Measurements from ENCODE around the gene ADSS2. TPM values are rescaled to one million over a fixed set of nuclear protein-coding genes. Genes with fewer than 3 reads are reported as not detected.
A peak's percentile ranks its signal among the peaks of the same experiment; 100 is the strongest.
"Not testable (repeated sequence)": the region's sequence is repeated elsewhere in the genome, so short reads cannot be mapped to it uniquely, and the experiment has no call there.

ADSS2 gene
- total RNA-seq, 1 donor from 2014 or later, result 27.2 TPM

DNA sequence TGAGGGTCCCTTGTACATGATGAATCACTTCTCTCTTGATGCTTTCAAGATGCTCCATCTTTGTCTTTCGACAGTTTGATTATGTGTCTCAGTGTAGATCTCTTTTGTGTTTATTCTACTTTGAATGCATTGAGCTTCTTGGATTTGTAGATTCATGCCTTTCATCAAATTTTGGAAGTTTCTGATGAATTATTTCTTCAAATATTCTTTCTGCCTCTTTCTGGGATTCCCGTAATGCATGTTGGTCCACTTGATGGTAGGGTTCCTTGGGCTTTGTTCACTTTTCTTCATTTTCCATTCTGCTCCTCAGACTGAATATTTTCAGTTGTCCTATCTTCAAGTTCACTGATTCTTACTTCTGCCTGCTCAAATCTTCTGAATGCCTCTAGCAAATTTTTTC is 50.7 kb downstream of the ADSS2 start:
- DNase-seq (ENCODE audit: low spot score), result no peak

- DNase-seq (ENCODE audit: low spot score), result no peak
These were observed 54.6 kb downstream of the ADSS2 start for GRCh38 chr1:244397131-244397530.

- DNase-seq (ENCODE audit: low spot score), result no peak
These were observed 55.7 kb downstream of the ADSS2 start for GRCh38 chr1:244395965-244396364.

- DNase-seq (ENCODE audit: low spot score), result no peak
These were observed 56.6 kb downstream of the ADSS2 start for GRCh38 chr1:244394826-244395765.

DNA sequence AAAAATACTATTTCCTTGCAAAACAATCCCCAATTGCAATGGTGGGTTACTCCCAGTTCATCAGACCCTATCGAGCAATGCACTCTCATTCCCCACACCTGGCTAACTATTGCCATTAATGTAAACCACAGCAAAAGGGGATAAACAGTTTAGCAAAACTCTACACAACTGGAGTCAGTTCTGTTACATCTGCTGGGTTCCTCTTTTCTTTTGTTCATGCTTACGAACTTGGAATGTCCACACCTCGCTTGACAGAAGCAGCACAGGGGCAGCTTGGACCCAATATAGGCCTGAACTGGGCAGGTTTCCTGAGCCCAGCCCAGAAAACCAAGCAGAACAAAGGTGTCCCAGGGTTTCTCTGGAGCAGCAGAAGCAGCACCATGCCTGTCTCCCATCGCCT is 57.4 kb downstream of the ADSS2 start:
- no peak for DNase-seq (ENCODE audit: low spot score)

- DNase-seq (ENCODE audit: low spot score), result no peak
These were observed 58.0 kb downstream of the ADSS2 start for GRCh38 chr1:244393604-244394176.

DNA sequence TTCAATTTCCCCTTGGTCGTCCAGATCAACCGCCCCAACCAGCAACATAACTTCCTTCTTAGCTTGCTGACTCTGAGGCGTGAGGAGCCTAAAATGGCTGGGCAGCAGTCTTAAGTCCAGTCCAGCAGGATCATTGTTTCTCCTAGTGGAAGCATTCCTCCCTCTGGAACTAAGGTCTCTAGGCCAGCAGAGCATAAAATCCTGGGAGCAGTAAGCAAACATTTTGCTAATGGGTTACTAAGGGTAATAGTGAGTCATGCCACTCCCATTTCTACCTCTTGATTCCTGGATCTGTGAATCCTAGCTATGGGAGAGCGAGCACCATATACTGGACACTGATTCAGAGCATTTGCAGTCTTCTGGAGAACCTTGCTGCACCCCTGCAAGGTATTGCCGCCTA is 59.9 kb downstream of the ADSS2 start:
- no peak for DNase-seq (ENCODE audit: low spot score)

- DNase-seq (ENCODE audit: low spot score), result no peak
These were observed 62.7 kb downstream of the ADSS2 start for GRCh38 chr1:244388961-244389360.

- no peak for DNase-seq (ENCODE audit: low spot score)
These were observed 64.3 kb downstream of the ADSS2 start for GRCh38 chr1:244387415-244387814.

GRCh38 chr1:244386595-244386994 is 65.1 kb downstream of the ADSS2 start:
- DNase-seq (ENCODE audit: low spot score), result no peak

DNA sequence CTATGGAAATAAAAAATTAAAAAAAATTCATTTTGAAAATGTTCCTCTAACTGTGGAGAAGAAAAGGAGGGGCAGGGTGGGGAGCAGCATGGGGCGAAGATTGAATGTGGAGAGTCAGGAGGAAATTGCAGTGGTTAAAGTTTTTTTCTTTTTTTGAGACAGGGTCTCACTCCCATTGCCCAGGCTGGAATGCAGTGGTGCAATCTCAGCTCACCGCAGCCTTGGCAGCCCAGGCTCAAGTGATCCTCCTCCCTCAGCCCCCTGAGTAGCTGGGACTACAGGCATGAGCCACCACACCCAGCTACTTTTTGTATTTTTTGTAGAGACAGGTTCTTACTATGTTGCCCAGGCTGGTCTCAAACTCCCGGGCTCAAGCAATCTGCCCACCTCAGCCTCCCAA is 67.6 kb downstream of the ADSS2 start:
- no peak for DNase-seq (ENCODE audit: low spot score)

DNA sequence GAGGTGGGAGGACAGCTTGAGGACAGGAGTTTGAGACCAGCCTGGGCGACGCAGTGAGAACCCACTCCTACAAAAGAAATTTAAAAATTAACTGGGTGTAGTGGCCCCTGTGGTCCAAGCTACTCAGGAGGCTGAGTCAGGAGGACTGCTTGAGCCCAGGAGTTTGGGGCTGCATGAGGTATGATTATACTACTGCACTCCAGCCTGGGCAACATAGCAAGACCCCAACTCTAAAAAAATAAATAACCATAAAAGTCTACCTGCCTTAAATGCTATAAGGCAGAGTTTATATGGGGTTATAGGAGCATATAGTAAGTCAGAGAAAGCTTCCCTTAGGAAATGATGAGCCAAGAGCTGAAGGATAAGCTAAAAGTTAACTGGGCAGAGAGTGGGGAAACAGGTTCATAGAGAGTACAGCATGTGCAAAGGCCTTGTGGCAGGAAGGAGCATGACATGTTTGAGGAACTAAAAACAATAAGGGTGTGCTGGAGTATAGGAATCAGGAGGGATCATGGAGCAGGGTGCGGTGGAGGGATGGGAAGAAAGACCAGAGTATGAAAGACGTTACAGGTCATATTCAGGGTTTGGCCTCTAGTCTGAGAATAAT is 68.3 kb downstream of the ADSS2 start:
- no peak for DNase-seq (ENCODE audit: low spot score)

- DNase-seq (ENCODE audit: low spot score), result no peak
These were observed 69.7 kb downstream of the ADSS2 start for GRCh38 chr1:244381878-244382565.

GRCh38 chr1:244376126-244376525 is 75.6 kb downstream of the ADSS2 start:
- DNase-seq (ENCODE audit: low spot score), result no peak

DNA sequence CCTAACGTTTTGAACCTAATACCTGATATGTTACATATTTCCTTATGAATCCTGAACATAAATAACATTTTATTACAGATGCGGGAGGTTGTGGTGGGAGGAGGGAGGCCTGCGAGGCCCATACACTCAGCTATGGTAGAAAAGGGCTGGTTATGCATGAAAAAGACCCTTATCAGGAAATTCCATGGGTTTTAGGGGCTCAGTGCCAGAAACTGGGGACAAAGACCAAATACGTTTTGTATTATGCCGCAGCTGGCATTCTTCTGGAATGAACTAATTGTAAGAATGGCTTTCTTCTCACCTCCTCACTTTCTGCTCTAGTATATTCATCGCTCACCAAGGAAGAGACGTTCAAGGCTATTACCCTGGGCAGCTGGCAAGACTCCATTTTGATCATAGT is 76.7 kb downstream of the ADSS2 start:
- no peak for DNase-seq (ENCODE audit: low spot score)

- not testable (repeated sequence) for DNase-seq (ENCODE audit: low spot score)
These were observed 77.2 kb downstream of the ADSS2 start for GRCh38 chr1:244374484-244374883.

- peak; percentile 35 for DNase-seq (ENCODE audit: low spot score)
These were observed 80.2 kb downstream of the ADSS2 start for GRCh38 chr1:244371242-244372141.

- no peak for DNase-seq (ENCODE audit: low spot score)
These were observed 81.6 kb downstream of the ADSS2 start for GRCh38 chr1:244370060-244370637.

DNA sequence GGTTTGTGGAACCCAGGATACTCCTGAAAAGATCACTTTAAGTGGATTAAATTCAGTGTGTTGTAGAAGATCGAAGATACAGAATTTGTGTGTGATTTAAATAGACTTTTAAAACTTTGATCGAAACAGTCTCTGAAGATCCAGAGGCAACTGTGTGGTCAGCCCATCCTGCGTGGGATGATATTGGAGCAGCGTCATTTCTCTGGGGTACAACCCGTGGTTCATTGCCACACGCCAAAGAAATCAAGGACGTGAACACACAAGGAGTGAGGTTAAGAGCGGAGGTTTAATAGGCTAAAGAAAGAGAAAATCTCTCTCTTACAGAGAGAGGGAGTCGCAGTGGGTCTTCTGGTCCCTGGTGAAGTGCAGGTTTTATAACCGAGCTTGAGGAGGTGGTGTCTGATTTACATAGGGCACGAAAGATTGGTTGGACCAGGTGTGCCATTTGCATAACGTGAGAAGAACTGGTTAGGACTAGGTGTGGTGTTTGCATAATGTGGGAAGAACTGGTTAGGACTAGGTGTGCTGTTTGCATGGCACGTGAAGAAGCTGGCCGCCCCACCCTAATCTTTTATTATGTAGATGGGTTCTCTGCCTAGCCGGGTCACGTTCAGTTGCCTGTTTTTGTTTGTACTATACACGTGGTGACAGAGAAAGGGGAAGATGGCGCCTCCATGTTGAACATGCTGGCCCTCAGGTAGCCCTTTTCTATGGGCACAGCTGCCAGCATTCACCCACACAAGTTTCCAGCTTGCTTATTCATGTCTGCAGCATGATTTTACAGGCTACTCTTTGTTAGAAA is 82.3 kb downstream of the ADSS2 start:
- peak; percentile 18 for DNase-seq (ENCODE audit: low spot score)

All from mesenteric fat pad (tissue), 1 donor.